Thoracic aorta (tissue), 2 donors: ENCODE data around the gene PPP2R5C. TPM values are rescaled to one million over a fixed set of nuclear protein-coding genes. Genes with fewer than 3 reads are reported as not detected.

ENCODE experiments used
- ATAC-seq: fragments of 150-250 bp; one replicate; pipeline ENCODE4 v1.8.0; 2017; ENCODE audit warnings: low read depth; ENCODE audit not compliant: insufficient number of reproducible peaks, low FRiP score
- DNase-seq: peaks from one replicate; pipeline ENCODE4 v3.0.0-alpha.2; 2020; ENCODE audit warnings: low spot score
- H3K27ac ChIP-seq, 2 donors: fragments of 200-600 bp; sonication (generic); 1 replicate in 1 of 2; 2 replicates in 1 of 2; pipeline ENCODE4 v1.5.1; 2016; ENCODE audit warnings: mild to moderate bottlenecking in 2 of 2, moderate library complexity in 2 of 2
- H3K27me3 ChIP-seq: fragments of 200-600 bp; sonication (generic); replicated peaks from 2 replicates; pipeline ENCODE4 v1.6.0; 2016; ENCODE audit warnings: mild to moderate bottlenecking; ENCODE audit not compliant: insufficient read depth
- H3K36me3 ChIP-seq: fragments of 200-600 bp; sonication (generic); one replicate; pipeline ENCODE4 v1.5.1; 2016
- H3K4me1 ChIP-seq, 2 donors: fragments of 200-600 bp; sonication (generic); 1 replicate in 1 of 2; 2 replicates in 1 of 2; pipeline versions ENCODE4 v1.5.1 to v1.6.0; 2016; ENCODE audit warnings: low read depth in 2 of 2, mild to moderate bottlenecking in 1 of 2; ENCODE audit not compliant: control insufficient read depth in 1 of 2
- H3K4me3 ChIP-seq: fragments of 200-600 bp; sonication (generic); 2 replicates; pipeline ENCODE4 v1.5.1; 2016; ENCODE audit warnings: mild to moderate bottlenecking
- H3K9me3 ChIP-seq: fragments of 200-600 bp; sonication (generic); 2 replicates; pipeline ENCODE4 v1.5.1; 2016
- CTCF ChIP-seq: fragments of 200-600 bp; sonication (generic); IDR thresholded peaks from one replicate; pipeline ENCODE4 v1.5.1; 2019; ENCODE audit warnings: antibody characterized with exemption
- total RNA-seq, 2 donors: library from RNA; depleted of rRNA; stranded (reverse); fragments of >200 nt; gene quantifications; one replicate each; pipeline versions ENCODE4 v1.1.0 to v1.2.3, GENCODE V29; 2016

The PPP2R5C gene
- total RNA-seq, 2 donors from 2014 or later, result 97.2 to 341 TPM

- Histone ChIP-seq H3K4me1 (peaks cover 6 to 16% of the 10 kb centered on the region in 2 donors), H3K36me3 (no peaks in the 10 kb centered on the region), H3K9me3 (no peaks in the 10 kb centered on the region), H3K27me3 (no peaks in the 10 kb centered on the region), H3K27ac (no peak overlapping the region), H3K4me3 (no peak overlapping the region)
- DNase-seq (no peak), ATAC-seq (peak; percentile 15)
- peak; percentile 88 for TF ChIP-seq CTCF
These were observed 199.7 kb downstream of the PPP2R5C start for GRCh38 chr14:101961011-101961721.

GRCh38 chr14:101961746-101962502 lies 200.4 kb downstream of the PPP2R5C start:
- Histone ChIP-seq H3K27ac (peak overlapping the region in 1 of 2 donors; percentile 37), H3K4me3 (no peak overlapping the region), H3K36me3 (no peaks in the 10 kb centered on the region), H3K4me1 (peaks cover 10 to 24% of the 10 kb centered on the region in 2 donors), H3K27me3 (no peaks in the 10 kb centered on the region), H3K9me3 (no peaks in the 10 kb centered on the region)
- no peak for DNase-seq
- no peak for ATAC-seq
- TF ChIP-seq CTCF, result no peak

GRCh38 chr14:101962503-101962874 lies 201.0 kb downstream of the PPP2R5C start:
- H3K4me1 ChIP-seq, result peaks cover 10 to 28% of the 10 kb centered on the region in 2 donors
- ATAC-seq, result no peak

GRCh38 chr14:101963052-101963451 lies 201.5 kb downstream of the PPP2R5C start:
- Histone ChIP-seq H3K36me3 (no peaks in the 10 kb centered on the region), H3K27me3 (no peaks in the 10 kb centered on the region), H3K4me1 (peaks cover 10 to 34% of the 10 kb centered on the region in 2 donors), H3K27ac (peak overlapping the region in 1 of 2 donors; percentile 37), H3K9me3 (no peaks in the 10 kb centered on the region), H3K4me3 (no peak overlapping the region)
- DNase-seq (no peak), ATAC-seq (no peak)
- no peak for TF ChIP-seq CTCF

More at GRCh38 chr14:101962503-101962874, 201.0 kb downstream of the PPP2R5C start:
- Histone ChIP-seq H3K36me3 (no peaks in the 10 kb centered on the region), H3K9me3 (no peaks in the 10 kb centered on the region), H3K27me3 (no peaks in the 10 kb centered on the region), H3K27ac (peak overlapping the region in 1 of 2 donors; percentile 37), H3K4me3 (no peak overlapping the region)
- no peak for DNase-seq
- TF ChIP-seq CTCF, result no peak

GRCh38 chr14:101963656-101964296 lies 202.3 kb downstream of the PPP2R5C start:
- no peak for DNase-seq
- peaks cover 10 to 37% of the 10 kb centered on the region in 2 donors for H3K4me1 ChIP-seq

More at GRCh38 chr14:101963656-101964296, 202.3 kb downstream of the PPP2R5C start:
- Histone ChIP-seq H3K27me3 (no peaks in the 10 kb centered on the region), H3K36me3 (no peaks in the 10 kb centered on the region), H3K9me3 (no peaks in the 10 kb centered on the region), H3K27ac (peak overlapping the region; percentile 50 to 55), H3K4me3 (peak overlapping the region; percentile 99)
- no peak for ATAC-seq
- TF ChIP-seq CTCF, result no peak
